BLaER1 treated with 17β-estradiol and CSF1 and Interleukin-3, amounts not matched to agents 10 nM and 100 nM (cell line): ENCODE data around the gene NECTIN1.

Experiments
- H3K27ac ChIP-seq, 11 experiments: shearing (Covaris generic); formaldehyde crosslinking; 2 replicates each; pipeline ENCODE4 v1.8.1; 2022
- H3K27me3 ChIP-seq, 11 experiments: shearing (Covaris generic); formaldehyde crosslinking; 2 replicates each; pipeline ENCODE4 v1.8.1; 2022
- H3K36me3 ChIP-seq, 11 experiments: shearing (Covaris generic); formaldehyde crosslinking; 2 replicates each; pipeline ENCODE4 v1.8.1; 2022
- H3K4me1 ChIP-seq, 10 experiments: shearing (Covaris generic); formaldehyde crosslinking; 2 replicates each; pipeline ENCODE4 v1.8.1; 2022
- H3K4me2 ChIP-seq, 11 experiments: shearing (Covaris generic); formaldehyde crosslinking; 2 replicates each; pipeline ENCODE4 v1.8.1; 2022
- H3K4me3 ChIP-seq, 10 experiments: shearing (Covaris generic); formaldehyde crosslinking; 2 replicates each; pipeline ENCODE4 v1.8.1; 2022
- H3K9ac ChIP-seq, 11 experiments: shearing (Covaris generic); formaldehyde crosslinking; 2 replicates each; pipeline ENCODE4 v1.8.1; 2022
- H3K9me3 ChIP-seq, 11 experiments: shearing (Covaris generic); formaldehyde crosslinking; replicated peaks in 1 of 11; 2 replicates each; pipeline ENCODE4 v1.8.1; 2022
- H4K20me1 ChIP-seq, 11 experiments: shearing (Covaris generic); formaldehyde crosslinking; 2 replicates each; pipeline ENCODE4 v1.8.1; 2022
- Cebpa-rat ChIP-seq, 11 experiments: shearing (Covaris generic); IDR thresholded peaks; 2 replicates each; pipeline ENCODE4 v1.8.1; 2022

NECTIN1 gene

GRCh38 chr11:119749006-119749565 is 20.1 kb upstream of the NECTIN1 start:
- no peak overlapping the region for H3K9ac ChIP-seq
- no peak overlapping the region for H3K27ac ChIP-seq
- H3K4me3 ChIP-seq = no peak overlapping the region
- peaks cover 0 to 7% (median 0%) of the 10 kb centered on the region in 11 experiments; a peak in 3 of 22 replicates for H3K27me3 ChIP-seq
- no peaks in the 10 kb centered on the region for H3K9me3 ChIP-seq
- TF ChIP-seq Cebpa-rat (IDR thresholded peaks at IDR 0.05) = no peak
- H3K4me1 ChIP-seq = peaks cover 10 to 21% (median 18%) of the 10 kb centered on the region in 10 experiments; a peak in 15 of 20 replicates
- H4K20me1 ChIP-seq = peaks cover 0 to 15% (median 0%) of the 10 kb centered on the region in 11 experiments; a peak in 6 of 22 replicates
- no peaks in the 10 kb centered on the region for H3K36me3 ChIP-seq
- H3K4me2 ChIP-seq = no peak overlapping the region

GRCh38 chr11:119747868-119748660 is 19.1 kb upstream of the NECTIN1 start:
- Histone ChIP-seq H3K4me3 (no peak overlapping the region), H3K9ac (no peak overlapping the region), H3K27me3 (peaks cover 6 to 14% (median 7%) of the 10 kb centered on the region in 11 experiments), H3K4me2 (peak overlapping the region in 6 of 11 experiments; percentile 27 to 43 (median 31); a peak in 8 of 22 replicates), H3K36me3 (no peaks in the 10 kb centered on the region), H4K20me1 (peaks cover 0 to 19% (median 0%) of the 10 kb centered on the region in 11 experiments; a peak in 6 of 22 replicates), H3K4me1 (peaks cover 10 to 21% (median 18%) of the 10 kb centered on the region in 10 experiments; a peak in 15 of 20 replicates), H3K27ac (no peak overlapping the region), H3K9me3 (no peaks in the 10 kb centered on the region)
- TF ChIP-seq Cebpa-rat (IDR thresholded peaks at IDR 0.05) = no peak

DNA sequence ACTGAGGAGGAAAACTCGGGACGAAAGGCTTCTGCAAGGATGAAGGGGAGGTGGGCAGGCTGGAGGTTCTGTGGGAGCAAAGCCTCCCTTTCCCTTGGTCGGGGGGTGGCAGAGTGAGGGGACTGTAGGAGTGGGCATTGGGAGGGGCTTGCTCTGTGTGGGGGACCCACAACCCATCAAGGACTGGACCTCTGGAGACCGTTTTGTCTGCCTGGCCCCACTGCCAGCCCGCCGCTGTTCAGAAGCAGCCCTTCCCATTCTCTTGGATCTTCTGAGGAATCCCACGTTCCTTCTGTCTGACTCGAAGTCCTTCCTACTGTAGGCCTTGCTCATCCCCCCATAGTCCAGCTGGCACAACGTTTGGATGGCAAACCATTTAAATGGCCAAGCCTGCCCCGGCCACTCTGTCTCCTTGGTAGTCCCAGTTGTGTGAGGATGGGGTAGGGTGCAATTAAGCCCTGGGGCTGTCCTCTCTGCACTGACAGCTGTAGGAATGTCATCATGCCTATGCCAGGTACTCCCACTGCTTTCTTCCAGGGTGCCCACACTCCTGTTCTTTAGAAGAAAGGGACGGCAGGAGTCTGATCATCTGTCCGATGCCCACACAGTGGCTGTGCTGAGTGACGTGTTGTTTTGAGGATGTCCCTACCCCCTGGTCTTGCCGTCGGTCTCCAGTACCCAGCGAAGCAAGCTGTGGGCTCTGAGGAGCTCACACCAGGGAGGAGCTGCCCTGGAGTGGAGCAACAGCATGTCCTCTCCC is 17.0 kb upstream of the NECTIN1 start:
- H4K20me1 ChIP-seq = peaks cover 0 to 32% (median 0%) of the 10 kb centered on the region in 11 experiments; a peak in 6 of 22 replicates
- no peaks in the 10 kb centered on the region for H3K9me3 ChIP-seq
- no peaks in the 10 kb centered on the region for H3K36me3 ChIP-seq
- peaks cover 22 to 36% (median 27%) of the 10 kb centered on the region in 11 experiments for H3K27me3 ChIP-seq
- no peak overlapping the region for H3K4me3 ChIP-seq
- peaks cover 0 to 11% (median 8%) of the 10 kb centered on the region in 10 experiments; a peak in 11 of 20 replicates for H3K4me1 ChIP-seq
- H3K9ac ChIP-seq = no peak overlapping the region
- TF ChIP-seq Cebpa-rat (IDR thresholded peaks at IDR 0.05) = no peak
- H3K4me2 ChIP-seq = no peak overlapping the region
- no peak overlapping the region for H3K27ac ChIP-seq

DNA sequence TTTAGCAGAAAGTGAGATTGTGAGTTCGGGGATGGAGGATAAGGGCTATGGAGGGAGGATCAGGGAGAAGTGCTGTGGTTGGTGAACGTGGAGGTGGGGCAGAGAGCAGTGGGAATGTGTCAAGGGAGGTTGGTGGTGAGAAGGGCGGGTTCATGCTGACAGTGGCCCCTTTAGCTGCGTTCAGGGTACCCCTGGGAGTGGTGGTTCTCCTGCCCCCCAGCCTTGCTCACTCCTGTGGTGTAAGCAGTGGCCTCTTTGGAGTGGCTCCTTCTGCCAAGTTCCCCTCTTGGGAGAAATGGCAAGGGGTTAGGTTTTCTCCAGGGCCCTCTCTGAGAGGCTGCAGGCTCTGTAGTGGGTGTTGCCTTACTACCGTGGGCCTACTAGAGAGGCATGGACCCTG is 16.1 kb upstream of the NECTIN1 start:
- TF ChIP-seq Cebpa-rat (IDR thresholded peaks at IDR 0.05) = no peak

DNA sequence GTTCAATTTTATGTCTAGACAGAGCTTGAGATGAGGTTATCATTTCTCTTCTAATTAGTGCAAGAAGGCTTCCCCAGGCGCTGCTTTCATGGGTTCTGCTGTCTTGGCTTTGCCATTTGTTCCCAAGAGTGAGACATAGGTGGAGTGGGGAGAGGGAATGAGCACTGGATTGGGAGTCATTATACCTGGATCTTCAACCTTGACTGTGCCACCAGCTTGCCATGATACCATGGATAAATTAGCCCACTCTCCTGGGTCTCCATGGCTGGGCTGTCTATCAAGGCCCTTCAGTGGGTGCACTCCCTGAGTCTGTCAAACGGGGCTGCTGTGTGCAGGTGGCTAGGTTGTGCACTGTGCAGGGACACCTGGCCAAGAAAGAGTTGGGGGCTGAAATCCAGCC is 15.6 kb upstream of the NECTIN1 start:
- Histone ChIP-seq H3K36me3 (no peaks in the 10 kb centered on the region), H3K4me3 (no peak overlapping the region), H3K9me3 (no peaks in the 10 kb centered on the region), H4K20me1 (peaks cover 0 to 39% (median 0%) of the 10 kb centered on the region in 11 experiments; a peak in 6 of 22 replicates), H3K27ac (no peak overlapping the region), H3K9ac (no peak overlapping the region), H3K4me1 (peaks cover 0 to 11% (median 8%) of the 10 kb centered on the region in 10 experiments; a peak in 11 of 20 replicates), H3K27me3 (peaks cover 22 to 38% (median 30%) of the 10 kb centered on the region in 11 experiments), H3K4me2 (no peak overlapping the region)
- no peak for TF ChIP-seq Cebpa-rat (IDR thresholded peaks at IDR 0.05)

More for the DNA sequence above, 16.1 kb upstream of the NECTIN1 start:
- Histone ChIP-seq H3K9ac (no peak overlapping the region), H3K9me3 (no peaks in the 10 kb centered on the region), H4K20me1 (peaks cover 0 to 36% (median 0%) of the 10 kb centered on the region in 11 experiments; a peak in 6 of 22 replicates), H3K4me3 (no peak overlapping the region), H3K27ac (no peak overlapping the region), H3K4me1 (peaks cover 0 to 11% (median 8%) of the 10 kb centered on the region in 10 experiments; a peak in 11 of 20 replicates), H3K36me3 (no peaks in the 10 kb centered on the region), H3K27me3 (peaks cover 22 to 38% (median 30%) of the 10 kb centered on the region in 11 experiments), H3K4me2 (no peak overlapping the region)

DNA sequence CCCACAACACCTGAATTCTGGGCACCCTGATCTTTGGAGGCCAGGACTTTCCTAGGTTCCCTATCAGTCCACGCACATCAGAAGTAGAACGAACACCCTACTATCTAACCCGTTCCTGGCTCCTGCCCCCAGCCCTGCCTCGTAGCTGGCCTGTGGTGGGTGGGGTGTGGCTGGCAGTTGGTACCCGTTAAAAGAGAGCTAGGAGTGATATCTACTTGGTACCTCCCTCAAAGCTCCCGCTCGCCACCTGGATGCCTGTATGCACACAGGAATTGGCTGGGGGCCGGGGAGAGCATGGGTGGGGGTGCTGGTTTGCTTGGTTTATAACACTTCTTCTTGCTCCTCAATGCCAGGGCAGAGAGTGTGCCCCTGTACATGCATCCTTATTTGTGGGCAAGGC is 14.0 kb upstream of the NECTIN1 start:
- H3K9ac ChIP-seq = no peak overlapping the region
- H3K27me3 ChIP-seq = peaks cover 22 to 38% (median 30%) of the 10 kb centered on the region in 11 experiments
- H3K9me3 ChIP-seq = no peaks in the 10 kb centered on the region
- no peak overlapping the region for H3K27ac ChIP-seq
- H3K4me2 ChIP-seq = no peak overlapping the region
- peaks cover 0 to 25% (median 0%) of the 10 kb centered on the region in 11 experiments; a peak in 6 of 22 replicates for H4K20me1 ChIP-seq
- H3K4me1 ChIP-seq = peaks cover 0 to 8% (median 3%) of the 10 kb centered on the region in 10 experiments; a peak in 11 of 20 replicates
- TF ChIP-seq Cebpa-rat (IDR thresholded peaks at IDR 0.05) = no peak
- H3K4me3 ChIP-seq = no peak overlapping the region
- no peaks in the 10 kb centered on the region for H3K36me3 ChIP-seq

DNA sequence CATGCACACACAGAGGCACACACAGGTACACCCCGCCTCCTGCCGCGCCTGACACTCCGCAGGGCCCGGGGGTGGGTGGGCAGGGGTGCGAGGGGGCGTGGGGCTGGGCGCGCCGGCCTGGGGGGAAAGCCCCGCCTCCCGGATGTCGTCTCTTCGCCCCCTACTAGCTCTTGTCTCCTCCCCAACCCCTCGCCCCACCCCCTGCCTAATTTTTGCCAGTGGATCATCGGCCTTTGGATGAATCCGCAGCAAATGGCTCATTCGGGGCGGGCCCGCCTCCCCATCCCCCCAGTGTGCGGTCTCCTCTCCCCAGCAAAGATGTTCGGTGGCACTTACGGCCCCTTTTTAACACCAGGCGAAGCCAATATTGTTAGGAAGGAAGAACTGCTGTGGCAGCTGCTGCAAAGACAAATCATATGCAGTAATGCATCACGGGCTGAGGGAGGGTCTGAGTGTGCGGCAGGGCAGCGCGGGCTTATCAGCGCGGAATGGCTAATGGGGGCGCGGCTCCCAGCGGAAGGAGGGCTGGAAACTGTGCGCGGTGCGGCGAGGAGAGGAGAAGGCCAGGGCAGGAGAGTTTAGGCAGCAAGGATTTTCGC is 13.4 kb upstream of the NECTIN1 start:
- H3K4me3 ChIP-seq = no peak overlapping the region
- TF ChIP-seq Cebpa-rat (IDR thresholded peaks at IDR 0.05) = no peak
- peaks cover 0 to 4% (median 0%) of the 10 kb centered on the region in 10 experiments; a peak in 1 of 20 replicates for H3K4me1 ChIP-seq
- H3K36me3 ChIP-seq = no peaks in the 10 kb centered on the region
- no peak overlapping the region for H3K4me2 ChIP-seq
- no peak overlapping the region for H3K27ac ChIP-seq
- no peaks in the 10 kb centered on the region for H3K9me3 ChIP-seq
- no peak overlapping the region for H3K9ac ChIP-seq
- H4K20me1 ChIP-seq = peaks cover 0 to 24% (median 0%) of the 10 kb centered on the region in 11 experiments; a peak in 6 of 22 replicates
- peaks cover 22 to 38% (median 30%) of the 10 kb centered on the region in 11 experiments for H3K27me3 ChIP-seq
